ENCODE results near the gene CPPED1. TPM values are rescaled to one million over a fixed set of nuclear protein-coding genes. Genes with fewer than 3 reads are reported as not detected.

CPPED1 gene
- total and polyA plus RNA-seq, 4 donors = 10.4 to 29.1 (median 23.0) TPM

GRCh38 chr16:12613131-12613991, 190.3 kb downstream of the CPPED1 start:
- no peak for DNase-seq (ENCODE audit: low spot score)
- Histone ChIP-seq H3K36me3 (ENCODE audit: control insufficient read depth in 4 of 4, insufficient read depth in 3 of 4, low read depth in 1 of 4, low read length in 3 of 4) (no peaks in the 10 kb centered on the region), H3K9ac (ENCODE audit: low read depth in 1 of 2, low read length in 2 of 2) (peak overlapping the region in 1 of 2 donors; percentile 36), H3K27me3 (ENCODE audit: control insufficient read depth in 4 of 4, insufficient read depth in 4 of 4, low read length in 3 of 4) (no peaks in the 10 kb centered on the region), H3K27ac (ENCODE audit: low read depth in 1 of 2, low read length in 2 of 2) (peak overlapping the region; percentile 86 to 89), H3K9me3 (ENCODE audit: control insufficient read depth in 4 of 4, low read length in 3 of 4) (no peaks in the 10 kb centered on the region), H3K4me1 (ENCODE audit: control insufficient read depth in 4 of 4, insufficient read depth in 4 of 4, low read length in 3 of 4) (peaks cover 2 to 42% (median 29%) of the 10 kb centered on the region in 4 donors), H3K4me3 (ENCODE audit: low read depth in 1 of 3, low read length in 3 of 3) (no peak overlapping the region)
- TF ChIP-seq YY1 (IDR thresholded peaks at IDR 0.05) = no peak
- TF ChIP-seq, protein P1, sequence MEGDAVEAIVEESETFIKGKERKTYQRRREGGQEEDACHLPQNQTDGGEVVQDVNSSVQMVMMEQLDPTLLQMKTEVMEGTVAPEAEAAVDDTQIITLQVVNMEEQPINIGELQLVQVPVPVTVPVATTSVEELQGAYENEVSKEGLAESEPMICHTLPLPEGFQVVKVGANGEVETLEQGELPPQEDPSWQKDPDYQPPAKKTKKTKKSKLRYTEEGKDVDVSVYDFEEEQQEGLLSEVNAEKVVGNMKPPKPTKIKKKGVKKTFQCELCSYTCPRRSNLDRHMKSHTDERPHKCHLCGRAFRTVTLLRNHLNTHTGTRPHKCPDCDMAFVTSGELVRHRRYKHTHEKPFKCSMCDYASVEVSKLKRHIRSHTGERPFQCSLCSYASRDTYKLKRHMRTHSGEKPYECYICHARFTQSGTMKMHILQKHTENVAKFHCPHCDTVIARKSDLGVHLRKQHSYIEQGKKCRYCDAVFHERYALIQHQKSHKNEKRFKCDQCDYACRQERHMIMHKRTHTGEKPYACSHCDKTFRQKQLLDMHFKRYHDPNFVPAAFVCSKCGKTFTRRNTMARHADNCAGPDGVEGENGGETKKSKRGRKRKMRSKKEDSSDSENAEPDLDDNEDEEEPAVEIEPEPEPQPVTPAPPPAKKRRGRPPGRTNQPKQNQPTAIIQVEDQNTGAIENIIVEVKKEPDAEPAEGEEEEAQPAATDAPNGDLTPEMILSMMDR (IDR thresholded peaks at IDR 0.05; ENCODE audit: low read depth, low read length, missing input control) = no peak
- TF ChIP-seq SP1 (IDR thresholded peaks at IDR 0.05) = peak; percentile 92
- TF ChIP-seq HNF4G (IDR thresholded peaks at IDR 0.05) = peak; percentile 64
- TF ChIP-seq RXRA (IDR thresholded peaks at IDR 0.05) = peak; percentile 85
- TF ChIP-seq, protein P2, sequence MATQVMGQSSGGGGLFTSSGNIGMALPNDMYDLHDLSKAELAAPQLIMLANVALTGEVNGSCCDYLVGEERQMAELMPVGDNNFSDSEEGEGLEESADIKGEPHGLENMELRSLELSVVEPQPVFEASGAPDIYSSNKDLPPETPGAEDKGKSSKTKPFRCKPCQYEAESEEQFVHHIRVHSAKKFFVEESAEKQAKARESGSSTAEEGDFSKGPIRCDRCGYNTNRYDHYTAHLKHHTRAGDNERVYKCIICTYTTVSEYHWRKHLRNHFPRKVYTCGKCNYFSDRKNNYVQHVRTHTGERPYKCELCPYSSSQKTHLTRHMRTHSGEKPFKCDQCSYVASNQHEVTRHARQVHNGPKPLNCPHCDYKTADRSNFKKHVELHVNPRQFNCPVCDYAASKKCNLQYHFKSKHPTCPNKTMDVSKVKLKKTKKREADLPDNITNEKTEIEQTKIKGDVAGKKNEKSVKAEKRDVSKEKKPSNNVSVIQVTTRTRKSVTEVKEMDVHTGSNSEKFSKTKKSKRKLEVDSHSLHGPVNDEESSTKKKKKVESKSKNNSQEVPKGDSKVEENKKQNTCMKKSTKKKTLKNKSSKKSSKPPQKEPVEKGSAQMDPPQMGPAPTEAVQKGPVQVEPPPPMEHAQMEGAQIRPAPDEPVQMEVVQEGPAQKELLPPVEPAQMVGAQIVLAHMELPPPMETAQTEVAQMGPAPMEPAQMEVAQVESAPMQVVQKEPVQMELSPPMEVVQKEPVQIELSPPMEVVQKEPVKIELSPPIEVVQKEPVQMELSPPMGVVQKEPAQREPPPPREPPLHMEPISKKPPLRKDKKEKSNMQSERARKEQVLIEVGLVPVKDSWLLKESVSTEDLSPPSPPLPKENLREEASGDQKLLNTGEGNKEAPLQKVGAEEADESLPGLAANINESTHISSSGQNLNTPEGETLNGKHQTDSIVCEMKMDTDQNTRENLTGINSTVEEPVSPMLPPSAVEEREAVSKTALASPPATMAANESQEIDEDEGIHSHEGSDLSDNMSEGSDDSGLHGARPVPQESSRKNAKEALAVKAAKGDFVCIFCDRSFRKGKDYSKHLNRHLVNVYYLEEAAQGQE (IDR thresholded peaks at IDR 0.05) = peak; percentile 52
- peak; percentile 3 to 17 for TF ChIP-seq RAD21 (IDR thresholded peaks at IDR 0.05)
- peak; percentile 19 for TF ChIP-seq NR2F2 (IDR thresholded peaks at IDR 0.05)
- TF ChIP-seq FOXA2 (IDR thresholded peaks at IDR 0.05) = peak; percentile 49
- TF ChIP-seq TAF1 (conservative IDR thresholded peaks at IDR 0.05) = no peak
- peak; percentile 93 for TF ChIP-seq JUND (IDR thresholded peaks at IDR 0.05)
- peak; percentile 83 for TF ChIP-seq ATF3 (IDR thresholded peaks at IDR 0.05)
- peak; percentile 91 to 96 for TF ChIP-seq HNF4A (conservative IDR thresholded peaks at IDR 0.05)
- peak; percentile 44 for TF ChIP-seq ZBTB33 (IDR thresholded peaks at IDR 0.05)
- TF ChIP-seq, protein P3, sequence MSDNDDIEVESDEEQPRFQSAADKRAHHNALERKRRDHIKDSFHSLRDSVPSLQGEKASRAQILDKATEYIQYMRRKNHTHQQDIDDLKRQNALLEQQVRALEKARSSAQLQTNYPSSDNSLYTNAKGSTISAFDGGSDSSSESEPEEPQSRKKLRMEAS (IDR thresholded peaks at IDR 0.05) = peak; percentile 39
- 26% methylated on average over 15 of the region's 15 CpGs for WGBS
